Measurements from ENCODE around the gene JOSD1.

JOSD1 gene

GRCh38 chr22:38724176-38724575 lies 23.4 kb upstream of the JOSD1 start:
- no peak overlapping the region for H2AFZ ChIP-seq (ENCODE audit: low read depth)
- no peak overlapping the region for H3K4me3 ChIP-seq (IDR thresholded peaks at IDR 0.05; ENCODE audit: insufficient read depth, low read depth, low read length)
- H3K9ac ChIP-seq = no peak overlapping the region
- no peaks in the 10 kb centered on the region for H3K4me1 ChIP-seq (ENCODE audit: low read depth, poor library complexity, severe bottlenecking)
- H3K27ac ChIP-seq = no peak overlapping the region
- no peaks in the 10 kb centered on the region for H4K20me1 ChIP-seq (ENCODE audit: insufficient read depth)
- no peaks in the 10 kb centered on the region for H3K79me2 ChIP-seq (ENCODE audit: insufficient read depth, low read depth)
- TF ChIP-seq CTCF (conservative IDR thresholded peaks at IDR 0.05; ENCODE audit: low read depth, low read length) = no peak
- H3K4me2 ChIP-seq = no peak overlapping the region
- no peaks in the 10 kb centered on the region for H3K27me3 ChIP-seq (ENCODE audit: insufficient read depth, low read depth)
- peaks cover 10% of the 10 kb centered on the region; the same call in 1 of the 2 replicates for H3K36me3 ChIP-seq (ENCODE audit: insufficient read depth)

- Histone ChIP-seq H3K79me2 (ENCODE audit: insufficient read depth, low read depth) (no peaks in the 10 kb centered on the region), H2AFZ (ENCODE audit: low read depth) (no peak overlapping the region), H3K9ac (no peak overlapping the region), H3K27ac (no peak overlapping the region), H4K20me1 (ENCODE audit: insufficient read depth) (no peaks in the 10 kb centered on the region), H3K4me1 (ENCODE audit: low read depth, poor library complexity, severe bottlenecking) (no peaks in the 10 kb centered on the region), H3K27me3 (ENCODE audit: insufficient read depth, low read depth) (no peaks in the 10 kb centered on the region), H3K4me2 (no peak overlapping the region), H3K4me3 (IDR thresholded peaks at IDR 0.05; ENCODE audit: insufficient read depth, low read depth, low read length) (no peak overlapping the region), H3K36me3 (ENCODE audit: insufficient read depth) (peaks cover 7% of the 10 kb centered on the region; the same call in 1 of the 2 replicates)
- TF ChIP-seq CTCF (conservative IDR thresholded peaks at IDR 0.05; ENCODE audit: low read depth, low read length) = no peak
These were observed 20.8 kb upstream of the JOSD1 start for GRCh38 chr22:38721551-38721950.

GRCh38 chr22:38720350-38720749 lies 19.6 kb upstream of the JOSD1 start:
- H3K36me3 ChIP-seq (ENCODE audit: insufficient read depth) = peaks cover 7% of the 10 kb centered on the region; the same call in 1 of the 2 replicates

GRCh38 chr22:38719196-38719595 lies 18.5 kb upstream of the JOSD1 start:
- Histone ChIP-seq H3K9ac (no peak overlapping the region), H3K4me1 (ENCODE audit: low read depth, poor library complexity, severe bottlenecking) (no peaks in the 10 kb centered on the region), H3K79me2 (ENCODE audit: insufficient read depth, low read depth) (peaks cover 13% of the 10 kb centered on the region; the same call in 1 of the 2 replicates), H3K36me3 (ENCODE audit: insufficient read depth) (peaks cover 3% of the 10 kb centered on the region; the same call in 1 of the 2 replicates), H4K20me1 (ENCODE audit: insufficient read depth) (no peaks in the 10 kb centered on the region), H3K27me3 (ENCODE audit: insufficient read depth, low read depth) (no peaks in the 10 kb centered on the region), H3K27ac (no peak overlapping the region), H2AFZ (ENCODE audit: low read depth) (no peak overlapping the region), H3K4me2 (no peak overlapping the region), H3K4me3 (IDR thresholded peaks at IDR 0.05; ENCODE audit: insufficient read depth, low read depth, low read length) (no peak overlapping the region)
- no peak for TF ChIP-seq CTCF (conservative IDR thresholded peaks at IDR 0.05; ENCODE audit: low read depth, low read length)

More at GRCh38 chr22:38720350-38720749, 19.6 kb upstream of the JOSD1 start:
- Histone ChIP-seq H4K20me1 (ENCODE audit: insufficient read depth) (no peaks in the 10 kb centered on the region), H3K27me3 (ENCODE audit: insufficient read depth, low read depth) (no peaks in the 10 kb centered on the region), H3K27ac (no peak overlapping the region), H3K9ac (no peak overlapping the region), H3K79me2 (ENCODE audit: insufficient read depth, low read depth) (0 out of 2 replicates have a peak, but pooled peaks cover 1% of the 10 kb centered on the region), H3K4me1 (ENCODE audit: low read depth, poor library complexity, severe bottlenecking) (no peaks in the 10 kb centered on the region), H3K4me2 (no peak overlapping the region), H2AFZ (ENCODE audit: low read depth) (no peak overlapping the region), H3K4me3 (IDR thresholded peaks at IDR 0.05; ENCODE audit: insufficient read depth, low read depth, low read length) (no peak overlapping the region)
- no peak for TF ChIP-seq CTCF (conservative IDR thresholded peaks at IDR 0.05; ENCODE audit: low read depth, low read length)

Data from KMS-11 (cell line).